ENCODE results near the gene DNTT. TPM values are rescaled to one million over a fixed set of nuclear protein-coding genes. Genes with fewer than 3 reads are reported as not detected.

The DNTT gene
- total and polyA plus RNA-seq, 9 of the 15 experiments (the other 6 are each of a cell fraction or from before 2014, with no cell fraction given) = not detected

DNA sequence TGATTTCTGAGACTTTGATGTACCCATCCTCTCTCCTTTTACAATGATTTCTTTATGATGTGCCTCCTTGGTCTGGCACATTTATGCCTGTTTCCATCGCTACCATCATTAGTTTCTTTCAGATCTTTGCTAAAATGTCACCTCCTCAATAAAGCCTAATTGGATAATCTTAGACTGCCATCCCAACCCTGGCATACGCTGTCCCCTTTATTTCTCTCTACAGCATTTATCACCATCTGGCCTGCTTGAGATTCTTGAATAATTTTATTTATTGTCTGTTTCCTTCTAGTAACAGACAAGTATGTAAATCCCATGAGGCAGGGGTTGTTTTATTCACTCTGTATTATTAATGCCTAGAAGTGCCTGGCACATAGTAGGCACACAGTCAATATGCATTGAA, 6.7 kb upstream of the DNTT start:
- Histone ChIP-seq H3K79me2 (ENCODE audit: control insufficient read depth, insufficient read depth, low read length) (no peaks in the 10 kb centered on the region), H4K20me1 (replicated peaks; ENCODE audit: control insufficient read depth, insufficient read depth, low read length) (no peaks in the 10 kb centered on the region; the same call in 1 of the 2 replicates), H3K27me3 (ENCODE audit: control insufficient read depth in 2 of 2, insufficient read depth in 2 of 2, low read length in 2 of 2) (peaks cover 0 to 12% of the 10 kb centered on the region in 2 experiments; a peak in 3 of 5 replicates), H3K9me1 (ENCODE audit: control insufficient read depth, insufficient read depth, low read length) (no peaks in the 10 kb centered on the region), H3K27ac (ENCODE audit: extremely low read depth, low read depth, low read length) (no peak overlapping the region), H3K9ac (ENCODE audit: insufficient read depth in 1 of 2, low read depth in 2 of 2, low read length in 2 of 2) (no peak overlapping the region), H2AFZ (ENCODE audit: low read depth, low read length) (no peak overlapping the region), H3K4me2 (ENCODE audit: insufficient read depth, low read length) (no peak overlapping the region), H3K9me3 (replicated peaks; ENCODE audit: control insufficient read depth, insufficient read depth, low read depth, low read length) (no peaks in the 10 kb centered on the region), H3K4me3 (no peak overlapping the region), H3K4me1 (replicated peaks in 1 of 2; ENCODE audit: control insufficient read depth in 2 of 2, insufficient read depth in 2 of 2, low read length in 2 of 2) (no peaks in the 10 kb centered on the region), H3K36me3 (ENCODE audit: control insufficient read depth, insufficient read depth, low read length) (no peaks in the 10 kb centered on the region)
- in situ Hi-C loops (cut with MboI) = loop anchor here (10.0 kb wide), 1 partner anchor 283 kb away; no protein-coding TSS in a partner anchor
- no peak for TF ChIP-seq ELF1 (tag; IDR thresholded peaks at IDR 0.05)
- TF ChIP-seq RAD21 (CRISPR knock-in tag; conservative IDR thresholded peaks at IDR 0.05 in 1 of 2, IDR thresholded peaks at IDR 0.05 in 1 of 2) = no peak
- TF ChIP-seq HMGN3 (IDR thresholded peaks at IDR 0.05; ENCODE audit: borderline replicate concordance, extremely low read depth, insufficient read length, low read depth, low read length) = no peak
- TF ChIP-seq ZNF444 (CRISPR knock-in tag; IDR thresholded peaks at IDR 0.05) = no peak
- TF ChIP-seq ZNF354B (CRISPR knock-in tag; IDR thresholded peaks at IDR 0.05) = no peak
- TF ChIP-seq FOXP4 (CRISPR knock-in tag; IDR thresholded peaks at IDR 0.05; ENCODE audit: borderline replicate concordance) = no peak
- TF ChIP-seq, protein P1, sequence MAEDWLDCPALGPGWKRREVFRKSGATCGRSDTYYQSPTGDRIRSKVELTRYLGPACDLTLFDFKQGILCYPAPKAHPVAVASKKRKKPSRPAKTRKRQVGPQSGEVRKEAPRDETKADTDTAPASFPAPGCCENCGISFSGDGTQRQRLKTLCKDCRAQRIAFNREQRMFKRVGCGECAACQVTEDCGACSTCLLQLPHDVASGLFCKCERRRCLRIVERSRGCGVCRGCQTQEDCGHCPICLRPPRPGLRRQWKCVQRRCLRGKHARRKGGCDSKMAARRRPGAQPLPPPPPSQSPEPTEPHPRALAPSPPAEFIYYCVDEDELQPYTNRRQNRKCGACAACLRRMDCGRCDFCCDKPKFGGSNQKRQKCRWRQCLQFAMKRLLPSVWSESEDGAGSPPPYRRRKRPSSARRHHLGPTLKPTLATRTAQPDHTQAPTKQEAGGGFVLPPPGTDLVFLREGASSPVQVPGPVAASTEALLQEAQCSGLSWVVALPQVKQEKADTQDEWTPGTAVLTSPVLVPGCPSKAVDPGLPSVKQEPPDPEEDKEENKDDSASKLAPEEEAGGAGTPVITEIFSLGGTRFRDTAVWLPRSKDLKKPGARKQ (CRISPR knock-in tag; IDR thresholded peaks at IDR 0.05) = no peak
- ChIA-PET CTCF (ENCODE audit: low intra/inter-chr PET ratio) (interaction anchor here (0.6 kb wide), 1 partner anchor 78 kb away, joined by 3 read pairs; no protein-coding TSS in a partner anchor), POLR2A (no interaction called here)
- intact Hi-C loops (cut with micrococcal nuclease) = no loop called here
- no TSS peak for BruUV-seq (replicated peaks)
- FAIRE-seq (no peak), DNase-seq (ENCODE audit: extremely low read depth in 1 of 4, low spot score in 3 of 4) (no peak), ATAC-seq (no peak)
- 0% methylated on average over 2 of the region's 2 CpGs for WGBS (ENCODE audit: insufficient coverage, low coverage, missing lambda C conversion rate)

Measured in K562 (cell line).